PC-9 (cell line): ENCODE results near the gene LIMA1.

Source experiments
- EZH2 ChIP-seq: fragments of 200-600 bp; sonication (generic); IDR thresholded peaks from 2 replicates; pipeline ENCODE4 v1.8.0; 2017; ENCODE audit warnings: antibody characterized with exemption, low read depth
- TF ChIP-seq, protein P1 (sequence below): fragments of 200-600 bp; sonication (generic); conservative IDR thresholded peaks from 2 replicates; pipeline ENCODE4 v1.6.1; 2017; ENCODE audit warnings: mixed run types, antibody characterized with exemption, mild to moderate bottlenecking, moderate library complexity

DNA sequence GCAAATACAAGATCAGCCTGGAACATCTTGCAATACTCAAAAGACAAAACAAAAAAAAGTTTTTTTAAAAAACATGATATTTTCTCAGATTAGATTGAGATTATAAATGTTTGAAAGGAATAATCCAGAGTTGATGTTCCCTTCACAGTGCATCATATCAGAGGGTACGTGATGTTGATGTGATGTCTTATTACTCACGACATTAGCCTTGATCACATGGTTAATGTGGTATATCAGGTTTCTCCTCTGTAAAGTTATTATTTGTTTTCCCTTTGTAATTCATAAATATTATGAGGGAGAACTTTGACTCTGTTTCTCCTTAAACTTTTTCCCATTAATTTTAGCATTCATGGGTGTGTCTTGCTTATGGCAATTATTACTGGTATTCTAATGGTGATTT is 26.6 kb downstream of the LIMA1 start:
- TF ChIP-seq, protein P1, sequence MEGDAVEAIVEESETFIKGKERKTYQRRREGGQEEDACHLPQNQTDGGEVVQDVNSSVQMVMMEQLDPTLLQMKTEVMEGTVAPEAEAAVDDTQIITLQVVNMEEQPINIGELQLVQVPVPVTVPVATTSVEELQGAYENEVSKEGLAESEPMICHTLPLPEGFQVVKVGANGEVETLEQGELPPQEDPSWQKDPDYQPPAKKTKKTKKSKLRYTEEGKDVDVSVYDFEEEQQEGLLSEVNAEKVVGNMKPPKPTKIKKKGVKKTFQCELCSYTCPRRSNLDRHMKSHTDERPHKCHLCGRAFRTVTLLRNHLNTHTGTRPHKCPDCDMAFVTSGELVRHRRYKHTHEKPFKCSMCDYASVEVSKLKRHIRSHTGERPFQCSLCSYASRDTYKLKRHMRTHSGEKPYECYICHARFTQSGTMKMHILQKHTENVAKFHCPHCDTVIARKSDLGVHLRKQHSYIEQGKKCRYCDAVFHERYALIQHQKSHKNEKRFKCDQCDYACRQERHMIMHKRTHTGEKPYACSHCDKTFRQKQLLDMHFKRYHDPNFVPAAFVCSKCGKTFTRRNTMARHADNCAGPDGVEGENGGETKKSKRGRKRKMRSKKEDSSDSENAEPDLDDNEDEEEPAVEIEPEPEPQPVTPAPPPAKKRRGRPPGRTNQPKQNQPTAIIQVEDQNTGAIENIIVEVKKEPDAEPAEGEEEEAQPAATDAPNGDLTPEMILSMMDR, result no peak
- TF ChIP-seq EZH2, result no peak
